ENCODE results near the gene LMTK3. TPM values are rescaled to one million over a fixed set of nuclear protein-coding genes. Genes with fewer than 3 reads are reported as not detected.

Gene LMTK3
- total RNA-seq, 1 donor from 2014 or later: 0.02 TPM

DNA sequence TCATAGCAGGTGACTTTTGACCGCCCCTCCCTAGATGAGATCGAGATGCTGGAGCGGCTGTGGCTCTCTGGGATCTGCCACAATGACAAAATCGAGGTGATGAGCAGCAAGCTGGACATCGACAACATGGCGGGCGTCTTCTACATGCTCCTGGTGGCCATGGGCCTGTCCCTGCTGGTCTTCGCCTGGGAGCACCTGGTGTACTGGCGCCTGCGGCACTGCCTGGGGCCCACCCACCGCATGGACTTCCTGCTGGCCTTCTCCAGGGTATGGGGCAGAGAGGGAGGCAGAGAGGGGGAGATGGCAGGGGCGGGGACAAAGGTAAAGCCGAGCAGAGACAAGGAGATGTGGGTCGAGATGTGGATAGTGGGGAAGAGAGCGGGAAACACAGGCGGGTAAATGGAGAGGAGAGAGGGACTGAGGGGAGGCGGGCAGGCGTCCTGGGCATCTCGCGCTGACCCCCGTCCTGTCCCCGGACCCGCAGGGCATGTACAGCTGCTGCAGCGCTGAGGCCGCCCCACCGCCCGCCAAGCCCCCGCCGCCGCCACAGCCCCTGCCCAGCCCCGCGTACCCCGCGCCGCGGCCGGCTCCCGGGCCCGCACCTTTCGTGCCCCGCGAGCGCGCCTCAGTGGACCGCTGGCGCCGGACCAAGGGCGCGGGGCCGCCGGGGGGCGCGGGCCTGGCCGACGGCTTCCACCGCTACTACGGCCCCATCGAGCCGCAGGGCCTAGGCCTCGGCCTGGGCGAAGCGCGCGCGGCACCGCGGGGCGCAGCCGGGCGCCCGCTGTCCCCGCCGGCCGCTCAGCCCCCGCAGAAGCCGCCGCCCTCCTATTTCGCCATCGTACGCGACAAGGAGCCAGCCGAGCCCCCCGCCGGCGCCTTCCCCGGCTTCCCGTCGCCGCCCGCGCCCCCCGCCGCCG is 69.3 kb downstream of the LMTK3 start:
- peaks cover 2% of the 10 kb centered on the region for H3K36me3 ChIP-seq
- peaks cover 37% of the 10 kb centered on the region for H3K27me3 ChIP-seq
- H3K4me3 ChIP-seq: no peak overlapping the region
- H3K27ac ChIP-seq: no peak overlapping the region
- no peak for TF ChIP-seq EZH2 (IDR thresholded peaks at IDR 0.05)
- TF ChIP-seq, protein P1, sequence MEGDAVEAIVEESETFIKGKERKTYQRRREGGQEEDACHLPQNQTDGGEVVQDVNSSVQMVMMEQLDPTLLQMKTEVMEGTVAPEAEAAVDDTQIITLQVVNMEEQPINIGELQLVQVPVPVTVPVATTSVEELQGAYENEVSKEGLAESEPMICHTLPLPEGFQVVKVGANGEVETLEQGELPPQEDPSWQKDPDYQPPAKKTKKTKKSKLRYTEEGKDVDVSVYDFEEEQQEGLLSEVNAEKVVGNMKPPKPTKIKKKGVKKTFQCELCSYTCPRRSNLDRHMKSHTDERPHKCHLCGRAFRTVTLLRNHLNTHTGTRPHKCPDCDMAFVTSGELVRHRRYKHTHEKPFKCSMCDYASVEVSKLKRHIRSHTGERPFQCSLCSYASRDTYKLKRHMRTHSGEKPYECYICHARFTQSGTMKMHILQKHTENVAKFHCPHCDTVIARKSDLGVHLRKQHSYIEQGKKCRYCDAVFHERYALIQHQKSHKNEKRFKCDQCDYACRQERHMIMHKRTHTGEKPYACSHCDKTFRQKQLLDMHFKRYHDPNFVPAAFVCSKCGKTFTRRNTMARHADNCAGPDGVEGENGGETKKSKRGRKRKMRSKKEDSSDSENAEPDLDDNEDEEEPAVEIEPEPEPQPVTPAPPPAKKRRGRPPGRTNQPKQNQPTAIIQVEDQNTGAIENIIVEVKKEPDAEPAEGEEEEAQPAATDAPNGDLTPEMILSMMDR (IDR thresholded peaks at IDR 0.05): no peak
- TF ChIP-seq EZH2phosphoT487 (IDR thresholded peaks at IDR 0.05): no peak
- DNase-seq (ENCODE audit: low spot score): no peak
- H3K9me3 ChIP-seq (ENCODE audit: low read depth): no peaks in the 10 kb centered on the region
- Mint-ChIP-seq H3K4me3 (no peak overlapping the region), H3K4me1 (peaks cover 18% of the 10 kb centered on the region), H3K27ac (no peak overlapping the region), H3K36me3 (peaks cover 6% of the 10 kb centered on the region), H3K27me3 (ENCODE audit: insufficient read depth, low read depth) (peaks cover 2% of the 10 kb centered on the region), H3K9me3 (peaks cover 6% of the 10 kb centered on the region)
- peaks cover 14% of the 10 kb centered on the region for H3K79me2 ChIP-seq (ENCODE audit: low read depth)
- H3F3A ChIP-seq (ENCODE audit: low read depth): peaks cover 22% of the 10 kb centered on the region
- no peaks in the 10 kb centered on the region for H4K20me1 ChIP-seq (ENCODE audit: low read depth)
- no peak overlapping the region for H2AFZ ChIP-seq (replicated peaks)
- H3K4me1 ChIP-seq: peaks cover 11% of the 10 kb centered on the region
- no peak overlapping the region for H3K9ac ChIP-seq
- no peak overlapping the region for H3K4me2 ChIP-seq

GRCh38 chr19:48441360-48442050 is 70.1 kb downstream of the LMTK3 start:
- Mint-ChIP-seq H3K27ac (no peak overlapping the region), H3K9me3 (peaks cover 6% of the 10 kb centered on the region), H3K36me3 (peaks cover 6% of the 10 kb centered on the region), H3K4me3 (no peak overlapping the region), H3K4me1 (peaks cover 17% of the 10 kb centered on the region), H3K27me3 (ENCODE audit: insufficient read depth, low read depth) (peaks cover 2% of the 10 kb centered on the region)
- Histone ChIP-seq H3K4me2 (no peak overlapping the region), H3K27ac (no peak overlapping the region), H4K20me1 (ENCODE audit: low read depth) (no peaks in the 10 kb centered on the region), H3K4me3 (no peak overlapping the region), H3F3A (ENCODE audit: low read depth) (peaks cover 22% of the 10 kb centered on the region), H3K9me3 (ENCODE audit: low read depth) (no peaks in the 10 kb centered on the region), H3K79me2 (ENCODE audit: low read depth) (peaks cover 7% of the 10 kb centered on the region), H2AFZ (replicated peaks) (no peak overlapping the region), H3K9ac (no peak overlapping the region), H3K27me3 (peaks cover 37% of the 10 kb centered on the region), H3K36me3 (no peaks in the 10 kb centered on the region), H3K4me1 (peaks cover 11% of the 10 kb centered on the region)
- DNase-seq (ENCODE audit: low spot score): no peak
- TF ChIP-seq EZH2phosphoT487 (IDR thresholded peaks at IDR 0.05) (no peak), EZH2 (IDR thresholded peaks at IDR 0.05) (no peak)
- TF ChIP-seq, protein P1 (IDR thresholded peaks at IDR 0.05): no peak

GRCh38 chr19:48436586-48436985 is 75.0 kb downstream of the LMTK3 start:
- Histone ChIP-seq H3K4me2 (no peak overlapping the region), H3K36me3 (no peaks in the 10 kb centered on the region), H3K27me3 (peaks cover 4% of the 10 kb centered on the region), H3F3A (ENCODE audit: low read depth) (no peaks in the 10 kb centered on the region), H3K9me3 (ENCODE audit: low read depth) (no peaks in the 10 kb centered on the region), H3K9ac (no peak overlapping the region), H3K79me2 (ENCODE audit: low read depth) (no peaks in the 10 kb centered on the region), H3K27ac (no peak overlapping the region), H2AFZ (replicated peaks) (no peak overlapping the region), H3K4me3 (no peak overlapping the region), H3K4me1 (no peaks in the 10 kb centered on the region), H4K20me1 (ENCODE audit: low read depth) (no peaks in the 10 kb centered on the region)
- H3K36me3 Mint-ChIP-seq: no peaks in the 10 kb centered on the region
- H3K9me3 Mint-ChIP-seq: no peaks in the 10 kb centered on the region
- H3K4me3 Mint-ChIP-seq: no peak overlapping the region
- H3K27ac Mint-ChIP-seq: no peak overlapping the region
- TF ChIP-seq, protein P1 (IDR thresholded peaks at IDR 0.05): no peak
- TF ChIP-seq EZH2 (IDR thresholded peaks at IDR 0.05) (no peak), EZH2phosphoT487 (IDR thresholded peaks at IDR 0.05) (no peak)
- H3K27me3 Mint-ChIP-seq (ENCODE audit: insufficient read depth, low read depth): no peaks in the 10 kb centered on the region
- DNase-seq (ENCODE audit: low spot score): no peak
- H3K4me1 Mint-ChIP-seq: peaks cover 3% of the 10 kb centered on the region

Other genes with a start within 250 kb of the LMTK3 start
- gene ZNF114, start 241.8 kb downstream of the LMTK3 start, total RNA-seq (ENCODE audit: low replicate concordance): 5.4 and 6.0 TPM in 2 replicates
- gene EMP3, start 186.3 kb downstream of the LMTK3 start, total RNA-seq (ENCODE audit: low replicate concordance): 1.2 and 10.7 TPM in 2 replicates
- gene TMEM143, start 147.9 kb downstream of the LMTK3 start, total RNA-seq (ENCODE audit: low replicate concordance): 3.1 and 9.4 TPM in 2 replicates
- gene SYNGR4, start 147.5 kb downstream of the LMTK3 start, total RNA-seq (ENCODE audit: low replicate concordance): not detected in 2 replicates
- gene KDELR1, start 120.3 kb downstream of the LMTK3 start, total RNA-seq (ENCODE audit: low replicate concordance): 106 and 161 TPM in 2 replicates
- gene GRIN2D, start 118.2 kb downstream of the LMTK3 start, total RNA-seq (ENCODE audit: low replicate concordance): 0.28 and 0.45 TPM in 2 replicates
- gene GRWD1, start 65.9 kb downstream of the LMTK3 start, total RNA-seq (ENCODE audit: low replicate concordance): 10.6 and 31.5 TPM in 2 replicates
- 0.69 and 0.74 TPM in 2 replicates for gene KCNJ14, start 56.3 kb downstream of the LMTK3 start, total RNA-seq (ENCODE audit: low replicate concordance)
- 50.3 and 107 TPM in 2 replicates for gene CYTH2, start 42.5 kb downstream of the LMTK3 start, total RNA-seq (ENCODE audit: low replicate concordance)
- 1.6 TPM in 1 of 2 replicates, not detected in the other for gene SULT2B1, start 40.3 kb upstream of the LMTK3 start, total RNA-seq (ENCODE audit: low replicate concordance)
- not detected in 2 replicates for gene SPACA4, start 94.9 kb upstream of the LMTK3 start, total RNA-seq (ENCODE audit: low replicate concordance)
- gene FAM83E, start 103.2 kb upstream of the LMTK3 start, total RNA-seq (ENCODE audit: low replicate concordance): 0.06 and 2.6 TPM in 2 replicates
- gene RPL18, start 107.3 kb upstream of the LMTK3 start, total RNA-seq (ENCODE audit: low replicate concordance): 1,962 and 2,391 TPM in 2 replicates
- 7.2 and 46.1 TPM in 2 replicates for gene SPHK2, start 107.7 kb upstream of the LMTK3 start, total RNA-seq (ENCODE audit: low replicate concordance)
- gene DBP, start 125.5 kb upstream of the LMTK3 start, total RNA-seq (ENCODE audit: low replicate concordance): 7.4 and 10.3 TPM in 2 replicates
- 12.6 and 49.8 TPM in 2 replicates for gene CA11, start 134.4 kb upstream of the LMTK3 start, total RNA-seq (ENCODE audit: low replicate concordance)
- gene NTN5, start 161.2 kb upstream of the LMTK3 start, total RNA-seq (ENCODE audit: low replicate concordance): 0.87 TPM in 1 of 2 replicates, not detected in the other
- gene FUT2, start 184.1 kb upstream of the LMTK3 start, total RNA-seq (ENCODE audit: low replicate concordance): 0.09 and 1.7 TPM in 2 replicates
- 1.2 and 1.4 TPM in 2 replicates for gene MAMSTR, start 207.9 kb upstream of the LMTK3 start, total RNA-seq (ENCODE audit: low replicate concordance)
- 0.86 and 3.2 TPM in 2 replicates for gene RASIP1, start 228.8 kb upstream of the LMTK3 start, total RNA-seq (ENCODE audit: low replicate concordance)
- 0.19 and 0.40 TPM in 2 replicates for gene IZUMO1, start 235.1 kb upstream of the LMTK3 start, total RNA-seq (ENCODE audit: low replicate concordance)
- gene FUT1, start 240.8 kb upstream of the LMTK3 start, total RNA-seq (ENCODE audit: low replicate concordance): 2.9 and 5.1 TPM in 2 replicates
- gene FGF21, start 243.7 kb upstream of the LMTK3 start, total RNA-seq (ENCODE audit: low replicate concordance): not detected in 2 replicates

Data from neural progenitor cell (in vitro differentiated cells).